Liver (tissue), 9 donors: ENCODE results near the gene NEK5. TPM values are rescaled to one million over a fixed set of nuclear protein-coding genes. Genes with fewer than 3 reads are reported as not detected.

Experiments used
- DNase-seq: peaks from one replicate; pipeline ENCODE4 v3.0.0-alpha.2; 2017; ENCODE audit warnings: low spot score
- H3K27ac ChIP-seq, 2 donors: one replicate each; pipeline ENCODE4 v1.7.0; 2013; ENCODE audit warnings: inconsistent platforms in 2 of 2, low read length in 2 of 2, control low read depth in 1 of 2, low read depth in 1 of 2, mild to moderate bottlenecking in 1 of 2
- H3K27me3 ChIP-seq, 4 donors: one replicate each; pipeline versions ENCODE4 v1.6.1 to v1.7.0; 2013; ENCODE audit warnings: low read length in 3 of 4, inconsistent platforms in 1 of 4, mild to moderate bottlenecking in 1 of 4, moderate library complexity in 1 of 4; ENCODE audit not compliant: control insufficient read depth in 4 of 4, insufficient read depth in 4 of 4
- H3K36me3 ChIP-seq, 4 donors: one replicate each; pipeline versions ENCODE4 v1.6.1 to v1.7.0; 2013; ENCODE audit warnings: low read length in 3 of 4, mild to moderate bottlenecking in 3 of 4, low read depth in 1 of 4, moderate library complexity in 1 of 4; ENCODE audit not compliant: control insufficient read depth in 4 of 4, insufficient read depth in 3 of 4
- H3K4me1 ChIP-seq, 4 donors: one replicate each; pipeline versions ENCODE4 v1.6.1 to v1.7.0; 2013; ENCODE audit warnings: low read length in 3 of 4, mild to moderate bottlenecking in 3 of 4, moderate library complexity in 1 of 4; ENCODE audit not compliant: control insufficient read depth in 4 of 4, insufficient read depth in 4 of 4
- H3K4me3 ChIP-seq, 3 donors: one replicate each; pipeline versions ENCODE4 v1.6.1 to v1.7.0; 2013; ENCODE audit warnings: low read length in 3 of 3, control low read depth in 1 of 3, low read depth in 1 of 3, mild to moderate bottlenecking in 1 of 3
- H3K9ac ChIP-seq, 2 donors: one replicate each; pipeline ENCODE4 v1.7.0; 2013; ENCODE audit warnings: low read length in 2 of 2, mild to moderate bottlenecking in 2 of 2, moderate library complexity in 2 of 2, control low read depth in 1 of 2, low read depth in 1 of 2
- H3K9me3 ChIP-seq, 4 donors: one replicate each; pipeline versions ENCODE4 v1.6.1 to v1.7.0; 2013; ENCODE audit warnings: low read length in 3 of 4; ENCODE audit not compliant: control insufficient read depth in 4 of 4
- ATF3 ChIP-seq: IDR thresholded peaks from 2 replicates; pipeline ENCODE4 v1.6.1; 2016; ENCODE audit warnings: antibody characterized with exemption
- EGR1 ChIP-seq, 2 donors: IDR thresholded peaks; 2 replicates each; pipeline ENCODE4 v1.6.1; 2016 to 2018; ENCODE audit warnings: antibody characterized with exemption in 2 of 2, low read depth in 2 of 2
- FOXA1 ChIP-seq: IDR thresholded peaks from 2 replicates; pipeline ENCODE4 v1.6.1; 2016; ENCODE audit warnings: antibody characterized with exemption
- FOXA2 ChIP-seq: IDR thresholded peaks from 2 replicates; pipeline ENCODE4 v1.6.1; 2016; ENCODE audit warnings: antibody characterized with exemption
- GABPA ChIP-seq, 2 donors: IDR thresholded peaks in 1 of 2; conservative IDR thresholded peaks in 1 of 2; 2 replicates each; pipeline ENCODE4 v1.6.1; 2016; ENCODE audit warnings: antibody characterized with exemption in 2 of 2, mild to moderate bottlenecking in 1 of 2, moderate library complexity in 1 of 2
- HNF4A ChIP-seq, 2 donors: conservative IDR thresholded peaks; 2 replicates each; pipeline ENCODE4 v1.6.1; 2016; ENCODE audit warnings: antibody characterized with exemption in 2 of 2, mild to moderate bottlenecking in 2 of 2
- HNF4G ChIP-seq: IDR thresholded peaks from 2 replicates; pipeline ENCODE4 v1.6.1; 2016; ENCODE audit warnings: antibody characterized with exemption
- JUND ChIP-seq, 2 donors: IDR thresholded peaks; 2 replicates each; pipeline ENCODE4 v1.6.1; 2016; ENCODE audit warnings: antibody characterized with exemption in 2 of 2
- NR2F2 ChIP-seq: IDR thresholded peaks from 2 replicates; pipeline ENCODE4 v1.6.1; 2016; ENCODE audit warnings: antibody characterized with exemption
- RAD21 ChIP-seq, 2 donors: IDR thresholded peaks; 2 replicates each; pipeline ENCODE4 v1.6.1; 2016; ENCODE audit warnings: antibody characterized with exemption in 2 of 2, mild to moderate bottlenecking in 2 of 2
- REST ChIP-seq: IDR thresholded peaks from 2 replicates; pipeline ENCODE4 v1.6.1; 2016; ENCODE audit warnings: antibody characterized with exemption, mild to moderate bottlenecking
- RXRA ChIP-seq, 2 donors: IDR thresholded peaks; 2 replicates each; pipeline ENCODE4 v1.6.1; 2017 to 2018; ENCODE audit warnings: antibody characterized with exemption in 2 of 2, mild to moderate bottlenecking in 1 of 2
- SP1 ChIP-seq: IDR thresholded peaks from 2 replicates; pipeline ENCODE4 v1.6.1; 2018; ENCODE audit warnings: antibody characterized with exemption, mild to moderate bottlenecking
- TAF1 ChIP-seq: conservative IDR thresholded peaks from 2 replicates; pipeline ENCODE4 v1.6.1; 2016; ENCODE audit warnings: antibody characterized with exemption, mild to moderate bottlenecking
- YY1 ChIP-seq: IDR thresholded peaks from 2 replicates; pipeline ENCODE4 v1.6.1; 2016; ENCODE audit warnings: antibody characterized with exemption, mild to moderate bottlenecking
- whole genome bisulfite sequencing: extraction: QIAGEN DNeasy Blood & Tissue Kit; methylation state at CpG from one replicate; pipeline ENCODE4 v1.1.7; 2013; 5-methylcytosine and 5-hydroxymethylcytosine counted together
- polyA plus RNA-seq, 2 donors: library from polyadenylated mRNA; stranded (reverse) in 1 of 2; unstranded in 1 of 2; fragments of 200-250 nt in 1 of 2; fragments of >200 nt in 1 of 2; fragmentation: Nextera tagmentation in 1 of 2; extraction: Ambion mirVana in 1 of 2; gene quantifications; one replicate each; pipeline versions ENCODE4 v1.2.1 to v1.2.3, GENCODE V29; 2013 to 2015
- total RNA-seq, 2 donors: library from RNA; depleted of rRNA; stranded (reverse); fragments of >200 nt; gene quantifications; one replicate each; pipeline ENCODE4 v1.2.3, GENCODE V29; 2014
- TF ChIP-seq, protein P1 (sequence below): IDR thresholded peaks from 2 replicates; pipeline ENCODE4 v1.6.1; 2016; ENCODE audit warnings: antibody characterized with exemption
- TF ChIP-seq, protein P2 (sequence below): IDR thresholded peaks from 2 replicates; pipeline ENCODE4 v1.6.1; 2016; ENCODE audit warnings: antibody characterized with exemption
- TF ChIP-seq, protein P3 (sequence below): fragments of 150-350 bp; IDR thresholded peaks from 2 replicates; pipeline ENCODE4 v1.5.1; 2017; ENCODE audit warnings: improper control_type of control experiment, low read depth, low read length; ENCODE audit not compliant: missing input control
- donor health status: healthy.
- donor health status: healthy.
- donor health status: healthy.
- donor health status: healthy.
- donor health status: healthy.

Gene NEK5
- total and polyA plus RNA-seq, 4 donors: 0.08 to 0.63 (median 0.23) TPM; not detected in 1

GRCh38 chr13:52012512-52012836, 116.4 kb downstream of the NEK5 start:
- DNase-seq: no peak
- H3K36me3 ChIP-seq: no peaks in the 10 kb centered on the region
- H3K4me3 ChIP-seq: peak overlapping the region; percentile 84 to 98 (median 95)
- no peaks in the 10 kb centered on the region for H3K9me3 ChIP-seq
- under 1% methylated on average over 8 of the region's 8 CpGs for WGBS
- peak overlapping the region; percentile 95 to 100 for H3K9ac ChIP-seq
- TF ChIP-seq, protein P1, sequence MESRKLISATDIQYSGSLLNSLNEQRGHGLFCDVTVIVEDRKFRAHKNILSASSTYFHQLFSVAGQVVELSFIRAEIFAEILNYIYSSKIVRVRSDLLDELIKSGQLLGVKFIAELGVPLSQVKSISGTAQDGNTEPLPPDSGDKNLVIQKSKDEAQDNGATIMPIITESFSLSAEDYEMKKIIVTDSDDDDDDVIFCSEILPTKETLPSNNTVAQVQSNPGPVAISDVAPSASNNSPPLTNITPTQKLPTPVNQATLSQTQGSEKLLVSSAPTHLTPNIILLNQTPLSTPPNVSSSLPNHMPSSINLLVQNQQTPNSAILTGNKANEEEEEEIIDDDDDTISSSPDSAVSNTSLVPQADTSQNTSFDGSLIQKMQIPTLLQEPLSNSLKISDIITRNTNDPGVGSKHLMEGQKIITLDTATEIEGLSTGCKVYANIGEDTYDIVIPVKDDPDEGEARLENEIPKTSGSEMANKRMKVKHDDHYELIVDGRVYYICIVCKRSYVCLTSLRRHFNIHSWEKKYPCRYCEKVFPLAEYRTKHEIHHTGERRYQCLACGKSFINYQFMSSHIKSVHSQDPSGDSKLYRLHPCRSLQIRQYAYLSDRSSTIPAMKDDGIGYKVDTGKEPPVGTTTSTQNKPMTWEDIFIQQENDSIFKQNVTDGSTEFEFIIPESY: no peak
- no peak for TF ChIP-seq HNF4A (conservative IDR thresholded peaks at IDR 0.05)
- no peak for TF ChIP-seq ATF3
- TF ChIP-seq RAD21 (IDR thresholded peaks at IDR 0.05): no peak
- no peak for TF ChIP-seq GABPA (IDR thresholded peaks at IDR 0.05 in 1 of 2, conservative IDR thresholded peaks at IDR 0.05 in 1 of 2)
- TF ChIP-seq EGR1 (IDR thresholded peaks at IDR 0.05; ENCODE audit: low read depth in 2 of 2): no peak
- TF ChIP-seq, protein P2, sequence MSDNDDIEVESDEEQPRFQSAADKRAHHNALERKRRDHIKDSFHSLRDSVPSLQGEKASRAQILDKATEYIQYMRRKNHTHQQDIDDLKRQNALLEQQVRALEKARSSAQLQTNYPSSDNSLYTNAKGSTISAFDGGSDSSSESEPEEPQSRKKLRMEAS: no peak
- no peak for TF ChIP-seq NR2F2
- no peak for TF ChIP-seq FOXA2
- TF ChIP-seq JUND (IDR thresholded peaks at IDR 0.05): no peak
- TF ChIP-seq YY1: no peak
- TF ChIP-seq SP1: no peak
- TF ChIP-seq FOXA1: no peak
- no peak for TF ChIP-seq HNF4G
- no peak for TF ChIP-seq RXRA (IDR thresholded peaks at IDR 0.05)
- H3K27ac ChIP-seq: peak overlapping the region; percentile 26 to 57
- peaks cover 1 to 42% (median 31%) of the 10 kb centered on the region in 4 donors for H3K4me1 ChIP-seq
- no peaks in the 10 kb centered on the region for H3K27me3 ChIP-seq

DNA sequence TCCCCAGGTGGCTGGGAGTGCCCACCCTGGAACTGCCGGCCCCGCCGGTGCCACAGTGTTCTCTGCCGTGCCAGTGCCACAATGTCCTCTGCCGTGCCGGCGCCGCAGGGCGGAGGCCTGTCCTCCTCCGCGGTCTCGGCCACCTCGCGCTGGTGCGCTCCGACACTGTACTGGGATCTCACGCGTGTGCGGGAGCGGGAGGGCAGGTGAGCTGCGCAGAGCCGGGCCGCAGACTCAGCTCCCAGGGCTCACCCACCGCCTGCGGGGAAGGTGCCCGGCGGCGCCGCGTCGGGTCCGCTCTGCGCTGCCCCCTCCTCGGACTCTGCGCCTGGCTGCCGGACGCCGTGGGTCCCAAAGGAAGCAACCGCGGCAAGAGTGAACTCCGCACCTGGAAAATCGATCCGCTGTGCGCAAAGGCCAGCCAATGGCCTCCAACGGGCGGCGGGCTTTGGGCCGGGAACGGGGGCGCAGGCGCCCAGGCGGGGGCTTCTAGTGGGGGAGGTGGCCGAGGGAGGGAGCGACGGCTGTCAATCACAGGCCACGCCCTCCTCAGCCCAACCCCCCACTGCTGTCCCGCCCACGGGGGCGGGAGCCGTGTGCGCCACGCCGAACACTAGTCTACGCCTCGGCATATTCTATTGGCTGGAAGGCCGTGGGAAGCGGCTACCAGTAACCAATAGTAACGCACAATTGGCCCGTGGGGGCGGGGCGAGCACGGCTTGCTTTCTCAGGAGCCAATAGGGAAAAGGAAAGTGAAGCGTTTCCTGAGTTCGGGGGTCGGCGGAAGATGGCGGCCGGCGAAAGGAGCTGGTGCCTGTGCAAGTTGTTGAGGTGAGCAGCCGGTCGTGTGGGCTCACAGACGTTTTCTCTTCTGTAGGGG, 117.0 kb downstream of the NEK5 start, which contains the start of gene ALG11:
TSS of gene ALG11 (plus strand) at position 767 of the 880 bp plus-strand sequence. CDS start at position 788, 21 bp downstream.
- peaks cover 1 to 47% (median 36%) of the 10 kb centered on the region in 4 donors for H3K4me1 ChIP-seq
- H3K9ac ChIP-seq: peak within 1 kb of the TSS; percentile 95 to 100
- H3K27ac ChIP-seq: peak within 1 kb of the TSS; percentile 72 to 84
- H3K36me3 ChIP-seq: no peaks in the 10 kb centered on the region
- TF ChIP-seq, protein P1: peak; percentile 48
- TF ChIP-seq RAD21 (IDR thresholded peaks at IDR 0.05) (no peak), FOXA1 (no peak), JUND (IDR thresholded peaks at IDR 0.05) (no peak), RXRA (IDR thresholded peaks at IDR 0.05) (peak in 1 of 2 donors; percentile 41), HNF4G (no peak), NR2F2 (no peak), YY1 (peak; percentile 98), HNF4A (conservative IDR thresholded peaks at IDR 0.05) (peak; percentile 72 to 80), GABPA (IDR thresholded peaks at IDR 0.05 in 1 of 2, conservative IDR thresholded peaks at IDR 0.05 in 1 of 2) (peak in 1 of 2 donors; percentile 72), TAF1 (peak; percentile 34), REST (peak; percentile 57), SP1 (peak; percentile 92), EGR1 (IDR thresholded peaks at IDR 0.05; ENCODE audit: low read depth in 2 of 2) (peak; percentile 94 to 95), FOXA2 (peak; percentile 5), ATF3 (no peak)
- TF ChIP-seq, protein P3, sequence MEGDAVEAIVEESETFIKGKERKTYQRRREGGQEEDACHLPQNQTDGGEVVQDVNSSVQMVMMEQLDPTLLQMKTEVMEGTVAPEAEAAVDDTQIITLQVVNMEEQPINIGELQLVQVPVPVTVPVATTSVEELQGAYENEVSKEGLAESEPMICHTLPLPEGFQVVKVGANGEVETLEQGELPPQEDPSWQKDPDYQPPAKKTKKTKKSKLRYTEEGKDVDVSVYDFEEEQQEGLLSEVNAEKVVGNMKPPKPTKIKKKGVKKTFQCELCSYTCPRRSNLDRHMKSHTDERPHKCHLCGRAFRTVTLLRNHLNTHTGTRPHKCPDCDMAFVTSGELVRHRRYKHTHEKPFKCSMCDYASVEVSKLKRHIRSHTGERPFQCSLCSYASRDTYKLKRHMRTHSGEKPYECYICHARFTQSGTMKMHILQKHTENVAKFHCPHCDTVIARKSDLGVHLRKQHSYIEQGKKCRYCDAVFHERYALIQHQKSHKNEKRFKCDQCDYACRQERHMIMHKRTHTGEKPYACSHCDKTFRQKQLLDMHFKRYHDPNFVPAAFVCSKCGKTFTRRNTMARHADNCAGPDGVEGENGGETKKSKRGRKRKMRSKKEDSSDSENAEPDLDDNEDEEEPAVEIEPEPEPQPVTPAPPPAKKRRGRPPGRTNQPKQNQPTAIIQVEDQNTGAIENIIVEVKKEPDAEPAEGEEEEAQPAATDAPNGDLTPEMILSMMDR: no peak
- TF ChIP-seq, protein P2: peak; percentile 63
- peak within 1 kb of the TSS; percentile 84 to 98 (median 95) for H3K4me3 ChIP-seq
- WGBS: under 1% methylated on average over 82 of the region's 82 CpGs
- H3K9me3 ChIP-seq: no peaks in the 10 kb centered on the region
- peak; percentile 100 for DNase-seq
- no peaks in the 10 kb centered on the region for H3K27me3 ChIP-seq
